GM12878 (cell line): ENCODE results near the gene GBGT1. TPM values are rescaled to one million over a fixed set of nuclear protein-coding genes. Genes with fewer than 3 reads are reported as not detected.

Experiments
- ATAC-seq: fragments of 200-7000 bp; cut with Tn5 transposase; 3 replicates; pipeline ENCODE4 v1.9.1; 2020; ENCODE audit warnings: mild to moderate bottlenecking, moderate library complexity
- BruUV-seq: library from RNA; stranded (reverse); fragments of 400-500 nt; replicated peaks from 2 replicates; lab custom pipeline; 2021; lab: Mats Ljungman, UMichigan
- CTCF ChIA-PET: fragments of 300-600 bp; sonication (Branson Sonifier 250); formaldehyde crosslinking; extraction: SDS; loops from one replicate; lab custom pipeline; 2021; ENCODE audit warnings: inconsistent platforms; lab: Yijun Ruan, JAX
- POLR2A ChIA-PET: fragments of 350-600 bp; formaldehyde crosslinking; extraction: SDS; loops from one replicate; lab custom pipeline; 2021; ENCODE audit warnings: inconsistent platforms; lab: Charles Lee
- RAD21 ChIA-PET: fragments of 300-600 bp; sonication (Branson Sonifier 250); formaldehyde crosslinking; loops from one replicate; lab custom pipeline; 2023; ENCODE audit warnings: antibody characterized with exemption; ENCODE audit not compliant: unreplicated experiment; lab: Charles Lee
- SMC1A ChIA-PET: fragments of 300-600 bp; sonication (Branson Sonifier 250); formaldehyde crosslinking; loops from one replicate; lab custom pipeline; 2023; ENCODE audit not compliant: unreplicated experiment, uncharacterized antibody; lab: Charles Lee
- DNase-seq: peaks from one replicate; pipeline ENCODE4 v3.0.0-alpha.2; 2011; ENCODE audit warnings: low read depth, low spot score
- FAIRE-seq: peaks from 3 replicates; lab custom pipeline; 2011; peaks lifted over from hg19 to GRCh38; lab: Jason Lieb, UNC
- H2AFZ ChIP-seq: 2 replicates; pipeline ENCODE4 v1.6.0; 2011; ENCODE audit warnings: low read depth, low read length, control low read depth; ENCODE audit not compliant: control insufficient read depth
- H3K27ac ChIP-seq: 2 replicates; pipeline ENCODE4 v1.5.1; 2011; ENCODE audit warnings: control low read depth; ENCODE audit not compliant: control insufficient read depth, insufficient read depth
- H3K27me3 ChIP-seq, 2 experiments: replicated peaks in 1 of 2; 2 replicates each; pipeline versions ENCODE4 v1.6.0 to v1.6.1; 2011; ENCODE audit warnings: low read length in 1 of 2; ENCODE audit not compliant: control insufficient read depth in 2 of 2, insufficient read depth in 2 of 2
- H3K36me3 ChIP-seq, 2 experiments: 2 replicates each; pipeline ENCODE4 v1.5.1; 2011; ENCODE audit warnings: low read length in 1 of 2; ENCODE audit not compliant: control insufficient read depth in 2 of 2, insufficient read depth in 2 of 2
- H3K4me1 ChIP-seq: 2 replicates; pipeline ENCODE4 v1.6.1; 2011; ENCODE audit warnings: mild to moderate bottlenecking, low read length, moderate library complexity, mixed read lengths; ENCODE audit not compliant: control insufficient read depth, insufficient read depth
- H3K4me2 ChIP-seq: 2 replicates; pipeline ENCODE4 v1.6.0; 2011; ENCODE audit warnings: control low read depth; ENCODE audit not compliant: control insufficient read depth, insufficient read depth
- H3K4me3 ChIP-seq: fragments of 200-600 bp; sonication (generic); 2 replicates; pipeline ENCODE4 v1.5.1; 2016
- H3K79me2 ChIP-seq: 2 replicates; pipeline ENCODE4 v1.6.0; 2011; ENCODE audit warnings: low read length; ENCODE audit not compliant: control insufficient read depth, insufficient read depth
- H3K9ac ChIP-seq: 2 replicates; pipeline ENCODE4 v1.8.0; 2011; ENCODE audit warnings: low read length, control low read depth, mixed read lengths; ENCODE audit not compliant: control insufficient read depth, insufficient read depth
- H3K9me3 ChIP-seq: replicated peaks from 3 replicates; pipeline ENCODE4 v1.5.1; 2011; ENCODE audit warnings: mild to moderate bottlenecking, low read length; ENCODE audit not compliant: control insufficient read depth, insufficient read depth
- H4K20me1 ChIP-seq: 2 replicates; pipeline ENCODE4 v1.6.0; 2011; ENCODE audit not compliant: control insufficient read depth, insufficient read depth
- CHD2 ChIP-seq: IDR thresholded peaks from 2 replicates; pipeline ENCODE4 v1.6.1; 2011; ENCODE audit warnings: low read depth, low read length, improper control_type of control experiment, borderline replicate concordance
- GATAD2B ChIP-seq: fragments of 450-650 bp; conservative IDR thresholded peaks from 2 replicates; pipeline ENCODE4 v1.6.1; 2017; ENCODE audit warnings: low read depth, mild to moderate bottlenecking, moderate library complexity
- KLF5 ChIP-seq: fragments of 450-650 bp; IDR thresholded peaks from 2 replicates; pipeline ENCODE4 v1.6.1; 2014; ENCODE audit warnings: mild to moderate bottlenecking; ENCODE audit not compliant: partially characterized antibody
- MEF2B ChIP-seq: fragments of 450-650 bp; IDR thresholded peaks from 2 replicates; pipeline ENCODE4 v1.6.1; 2018; ENCODE audit warnings: mild to moderate bottlenecking, moderate library complexity; ENCODE audit not compliant: partially characterized antibody, poor library complexity, severe bottlenecking
- NFXL1 ChIP-seq: fragments of 450-650 bp; IDR thresholded peaks from 2 replicates; pipeline ENCODE4 v1.6.1; 2017; ENCODE audit warnings: antibody characterized with exemption, mild to moderate bottlenecking, borderline replicate concordance
- NRF1 ChIP-seq: conservative IDR thresholded peaks from 2 replicates; pipeline ENCODE4 v1.6.1; 2011; ENCODE audit warnings: mild to moderate bottlenecking, low read depth, low read length, improper control_type of control experiment
- ZSCAN29 ChIP-seq: fragments of 450-650 bp; IDR thresholded peaks from 2 replicates; pipeline ENCODE4 v1.6.1; 2017; ENCODE audit warnings: mild to moderate bottlenecking, moderate library complexity
- WGBS: methylation state at CpG from one replicate; pipeline ENCODE4 v1.1.6; 2016; ENCODE audit warnings: low lambda C conversion rate; ENCODE audit not compliant: insufficient replicate concordance, insufficient coverage; ENCODE audit errors: missing lambda C conversion rate; 5-methylcytosine and 5-hydroxymethylcytosine counted together
- in situ Hi-C: fragments of 300-500 bp; cut with MboI; formaldehyde crosslinking; loops from 9 replicates; pipeline ENCODE4 v1.14.3; 2018; ENCODE audit warnings: mixed read lengths
- intact Hi-C: fragments of 100-400 bp; cut with micrococcal nuclease; formaldehyde crosslinking; loops from one replicate; pipeline ENCODE4 v1.14.2; 2022; ENCODE audit not compliant: unreplicated experiment
- polyA plus RNA-seq, 11 experiments: library from polyadenylated mRNA; depleted of rRNA in 4 of 11; unstranded in 6 of 11; stranded (reverse) in 5 of 11; fragments of >200 nt; fragmentation: Nextera tagmentation in 4 of 11; fragmentation: Illumina TruSeq in 1 of 11; extraction: Ambion mirVana in 4 of 11; extraction: Trizol in 1 of 11; gene quantifications; 1 replicate in 1 of 11; 2 replicates in 10 of 11; pipeline versions ENCODE4 v1.2.1 to v1.2.3, GENCODE V29; 2011 to 2016; ENCODE audit warnings: inconsistent platforms in 2 of 11, missing spikeins in 2 of 11, low read depth in 1 of 11
- total RNA-seq, 4 experiments: library from RNA; depleted of rRNA in 3 of 4; stranded (reverse); fragments of >200 nt in 3 of 4; fragmentation: Illumina TruSeq in 1 of 4; extraction: Trizol in 1 of 4; gene quantifications; 2 replicates each; pipeline versions ENCODE4 v1.2.1 to v1.2.3, GENCODE V29; 2013 to 2021

GBGT1 gene
- total and polyA plus RNA-seq, 10 of the 15 experiments (the other 5 are each of a cell fraction or from before 2014, with no cell fraction given): 0.08 to 1.9 (median 0.49) TPM

DNA sequence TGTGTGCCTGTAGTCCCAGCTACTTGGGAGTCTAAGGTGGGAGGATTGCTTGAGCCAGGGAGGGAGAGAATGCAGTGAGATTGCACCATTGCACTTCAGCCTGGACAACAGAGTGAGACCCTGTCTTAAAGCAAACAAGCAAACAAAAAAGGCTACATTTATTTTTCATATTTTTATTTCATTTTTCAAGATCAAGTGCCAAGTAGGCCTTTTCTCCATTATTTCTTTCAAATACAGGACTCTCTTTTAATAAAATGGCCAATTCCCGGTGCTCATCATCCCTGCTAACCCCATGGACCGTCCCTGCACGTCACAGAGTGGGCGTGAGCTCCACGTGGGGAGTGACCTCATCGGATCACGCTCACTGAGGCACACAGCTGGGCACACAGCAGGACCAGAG, 9.3 kb upstream of the GBGT1 start:
- Histone ChIP-seq H3K4me2 (no peak overlapping the region), H3K9ac (no peak overlapping the region), H3K27me3 (peaks cover 4 to 13% of the 10 kb centered on the region in 2 experiments), H3K27ac (no peak overlapping the region), H4K20me1 (no peaks in the 10 kb centered on the region), H3K4me1 (no peaks in the 10 kb centered on the region; the same call in 1 of the 2 replicates), H3K4me3 (no peak overlapping the region), H2AFZ (no peak overlapping the region), H3K79me2 (no peaks in the 10 kb centered on the region), H3K9me3 (no peaks in the 10 kb centered on the region), H3K36me3 (no peaks in the 10 kb centered on the region)
- ChIA-PET CTCF (interaction anchor here (0.7 to 7.7 kb wide), 2 partner anchors 14 to 271 kb away, joined by 3 to 51 read pairs; no protein-coding TSS in a partner anchor), POLR2A (no interaction called here), RAD21 (no interaction called here), SMC1A (no interaction called here)
- ATAC-seq (no peak), DNase-seq (no peak), FAIRE-seq (no peak)
- in situ Hi-C loops: no loop called here
- BruUV-seq: no TSS peak
- intact Hi-C loops: no loop called here
- 57% methylated on average over 7 of the region's 7 CpGs for WGBS
- no peak for TF ChIP-seq NFXL1
- TF ChIP-seq GATAD2B: no peak
- TF ChIP-seq CHD2: no peak
- no peak for TF ChIP-seq ZSCAN29
- no peak for TF ChIP-seq NRF1
- TF ChIP-seq KLF5: no peak
- TF ChIP-seq MEF2B: no peak
